ENCODE measurements around the gene PUM2.

DNA sequence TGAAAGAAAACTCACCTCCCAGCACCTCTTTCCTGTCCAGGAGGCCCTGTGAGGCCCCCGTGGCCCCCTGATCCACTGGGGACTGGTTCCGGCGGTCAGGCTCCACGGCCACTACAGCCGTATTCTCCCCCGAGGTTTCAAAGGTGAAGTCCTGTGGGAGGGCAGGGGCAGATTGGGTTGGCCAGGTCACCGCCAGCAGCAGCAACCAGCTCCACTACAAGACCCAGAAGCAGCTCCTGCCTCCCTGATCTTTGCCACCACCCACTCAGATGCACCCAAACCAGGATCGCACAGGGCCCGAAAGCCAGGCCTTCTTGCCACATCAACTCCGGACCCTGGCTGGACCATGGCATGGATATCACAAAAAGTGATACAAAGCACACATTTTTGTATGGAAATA lies 147.6 kb downstream of the PUM2 start:
- TF ChIP-seq, protein P1, sequence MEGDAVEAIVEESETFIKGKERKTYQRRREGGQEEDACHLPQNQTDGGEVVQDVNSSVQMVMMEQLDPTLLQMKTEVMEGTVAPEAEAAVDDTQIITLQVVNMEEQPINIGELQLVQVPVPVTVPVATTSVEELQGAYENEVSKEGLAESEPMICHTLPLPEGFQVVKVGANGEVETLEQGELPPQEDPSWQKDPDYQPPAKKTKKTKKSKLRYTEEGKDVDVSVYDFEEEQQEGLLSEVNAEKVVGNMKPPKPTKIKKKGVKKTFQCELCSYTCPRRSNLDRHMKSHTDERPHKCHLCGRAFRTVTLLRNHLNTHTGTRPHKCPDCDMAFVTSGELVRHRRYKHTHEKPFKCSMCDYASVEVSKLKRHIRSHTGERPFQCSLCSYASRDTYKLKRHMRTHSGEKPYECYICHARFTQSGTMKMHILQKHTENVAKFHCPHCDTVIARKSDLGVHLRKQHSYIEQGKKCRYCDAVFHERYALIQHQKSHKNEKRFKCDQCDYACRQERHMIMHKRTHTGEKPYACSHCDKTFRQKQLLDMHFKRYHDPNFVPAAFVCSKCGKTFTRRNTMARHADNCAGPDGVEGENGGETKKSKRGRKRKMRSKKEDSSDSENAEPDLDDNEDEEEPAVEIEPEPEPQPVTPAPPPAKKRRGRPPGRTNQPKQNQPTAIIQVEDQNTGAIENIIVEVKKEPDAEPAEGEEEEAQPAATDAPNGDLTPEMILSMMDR (conservative IDR thresholded peaks at IDR 0.05; ENCODE audit: low read depth, low read length) = no peak
- no peak for TF ChIP-seq EZH2 (IDR thresholded peaks at IDR 0.05; ENCODE audit: borderline replicate concordance, low read depth, low read length, poor library complexity, severe bottlenecking)

Measured in A673 (cell line).